SU-DHL-6 (cell line): ENCODE measurements around the gene SLC35E2B.

ENCODE experiments used
- H2AFZ ChIP-seq: fragments of 200-600 bp; sonication (generic); 2 replicates; pipeline ENCODE4 v1.6.1; 2014; ENCODE audit warnings: low read depth, mild to moderate bottlenecking, moderate library complexity, mixed read lengths, antibody characterized with exemption, low read length; ENCODE audit not compliant: severe bottlenecking
- H3F3A ChIP-seq: fragments of 200-600 bp; shearing (Covaris generic); 2 replicates; pipeline ENCODE4 v1.6.0; 2016; ENCODE audit warnings: antibody characterized with exemption, mild to moderate bottlenecking; ENCODE audit not compliant: insufficient read depth
- H3K27ac ChIP-seq: fragments of 200-600 bp; sonication (generic); 2 replicates; pipeline ENCODE4 v1.5.1; 2016; ENCODE audit warnings: low read depth, mild to moderate bottlenecking, low read length, moderate library complexity, mixed read lengths
- H3K27me3 ChIP-seq: fragments of 200-600 bp; sonication (generic), shearing (Covaris generic); 2 replicates; pipeline ENCODE4 v1.6.0; 2014; ENCODE audit warnings: mild to moderate bottlenecking, low read length
- H3K36me3 ChIP-seq: fragments of 200-600 bp; sonication (generic); 2 replicates; pipeline ENCODE4 v1.6.1; 2014; ENCODE audit warnings: mild to moderate bottlenecking, low read length, mixed read lengths
- H3K4me2 ChIP-seq: fragments of 300-600, 200-600 bp; shearing (Covaris generic), sonication (generic); 2 replicates; pipeline ENCODE4 v1.6.0; 2014; ENCODE audit warnings: low read length, low read depth, mild to moderate bottlenecking; ENCODE audit not compliant: poor library complexity, severe bottlenecking
- H3K4me3 ChIP-seq: fragments of 200-600 bp; sonication (generic); 2 replicates; pipeline ENCODE4 v1.5.1; 2014; ENCODE audit warnings: antibody characterized with exemption, low read length, mild to moderate bottlenecking, mixed read lengths; ENCODE audit not compliant: insufficient read depth, poor library complexity, severe bottlenecking
- H3K79me2 ChIP-seq: fragments of 200-600 bp; sonication (generic); 2 replicates; pipeline ENCODE4 v1.6.1; 2014; ENCODE audit warnings: mild to moderate bottlenecking, low read length, moderate library complexity; ENCODE audit not compliant: insufficient read depth
- H3K9ac ChIP-seq: fragments of 200-600 bp; sonication (generic); 2 replicates; pipeline ENCODE4 v1.7.0; 2014; ENCODE audit warnings: mild to moderate bottlenecking, low read length
- H3K9me2 ChIP-seq: fragments of 200-600 bp; sonication (generic); replicated peaks from 2 replicates; pipeline ENCODE4 v1.6.1; 2014; ENCODE audit warnings: low read length; ENCODE audit not compliant: insufficient read depth
- H3K9me3 ChIP-seq: fragments of 200-600 bp; sonication (generic); 2 replicates; pipeline ENCODE4 v1.6.1; 2014; ENCODE audit warnings: low read length, mixed read lengths; ENCODE audit not compliant: insufficient read depth
- H4K20me1 ChIP-seq: fragments of 200-600 bp; sonication (generic); 2 replicates; pipeline ENCODE4 v1.6.1; 2014; ENCODE audit warnings: low read depth, mild to moderate bottlenecking, antibody characterized with exemption, low read length, moderate library complexity, mixed read lengths
- EZH2phosphoT487 ChIP-seq: fragments of 200-600 bp; sonication (generic), shearing (Covaris generic); conservative IDR thresholded peaks from 2 replicates; pipeline ENCODE4 v1.6.1; 2018; ENCODE audit warnings: mild to moderate bottlenecking, antibody characterized with exemption, low read length, moderate library complexity, mixed read lengths
- TF ChIP-seq, protein P1 (sequence below): fragments of 200-600 bp; sonication (generic); IDR thresholded peaks from one replicate; pipeline ENCODE4 v1.5.1; 2017; ENCODE audit warnings: antibody characterized with exemption, mild to moderate bottlenecking, low read length, moderate library complexity; ENCODE audit not compliant: insufficient read depth, poor library complexity, severe bottlenecking

The SLC35E2B gene

DNA sequence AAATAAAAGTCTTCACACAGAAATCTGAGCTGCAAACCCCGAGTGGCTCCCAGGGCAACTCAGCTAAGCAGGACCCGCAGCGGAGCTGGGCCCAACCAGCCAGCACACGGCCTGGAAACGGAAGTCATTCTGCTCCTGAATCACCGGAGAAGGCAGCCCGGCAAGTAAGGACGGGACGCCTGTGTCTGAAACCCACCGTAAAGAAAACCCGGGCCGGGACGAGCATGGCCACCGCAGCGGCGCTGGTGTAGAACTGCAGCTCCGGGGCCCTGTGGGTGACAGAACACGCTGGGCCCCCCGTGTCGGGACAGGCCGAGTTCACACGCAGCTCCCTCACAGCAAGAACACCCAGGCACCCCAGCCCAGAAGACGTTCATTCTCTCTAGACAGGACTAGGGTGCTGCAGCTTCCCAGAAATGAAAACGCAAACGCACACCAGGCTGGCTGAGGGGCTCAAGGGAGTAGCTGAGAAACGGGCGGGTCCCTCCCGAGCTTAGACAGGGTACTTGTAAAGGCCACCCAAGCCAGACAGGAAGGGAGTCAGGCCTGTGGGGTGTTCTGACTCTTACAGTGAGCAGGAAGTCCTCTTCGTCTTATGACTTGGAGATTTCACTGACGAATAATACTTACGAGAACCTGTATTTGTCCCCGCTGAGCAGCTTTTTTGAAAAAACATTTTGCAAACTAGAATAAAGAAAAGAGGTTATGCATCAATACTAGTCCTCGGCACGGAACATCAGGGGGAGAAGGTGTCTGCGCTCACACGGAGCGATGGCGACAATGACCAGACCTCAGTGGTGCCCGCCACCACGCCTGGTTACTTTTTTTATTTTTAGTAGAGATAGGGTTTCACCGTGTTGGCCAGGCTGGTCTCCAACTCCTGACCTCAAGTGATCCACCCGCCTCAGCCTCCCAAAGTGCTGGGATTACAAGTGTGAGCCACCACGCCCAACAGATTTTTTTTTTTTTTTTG, 22.8 kb downstream of the SLC35E2B start:
- Histone ChIP-seq H3K79me2 (no peaks in the 10 kb centered on the region), H3K4me3 (no peak overlapping the region), H3K27me3 (no peaks in the 10 kb centered on the region), H3K4me2 (no peak overlapping the region), H3K9ac (no peak overlapping the region), H3K36me3 (no peaks in the 10 kb centered on the region), H4K20me1 (no peaks in the 10 kb centered on the region), H3K9me2 (no peaks in the 10 kb centered on the region), H3F3A (no peaks in the 10 kb centered on the region), H3K27ac (no peak overlapping the region), H2AFZ (no peak overlapping the region), H3K9me3 (no peaks in the 10 kb centered on the region)
- no peak for TF ChIP-seq EZH2phosphoT487
- TF ChIP-seq, protein P1, sequence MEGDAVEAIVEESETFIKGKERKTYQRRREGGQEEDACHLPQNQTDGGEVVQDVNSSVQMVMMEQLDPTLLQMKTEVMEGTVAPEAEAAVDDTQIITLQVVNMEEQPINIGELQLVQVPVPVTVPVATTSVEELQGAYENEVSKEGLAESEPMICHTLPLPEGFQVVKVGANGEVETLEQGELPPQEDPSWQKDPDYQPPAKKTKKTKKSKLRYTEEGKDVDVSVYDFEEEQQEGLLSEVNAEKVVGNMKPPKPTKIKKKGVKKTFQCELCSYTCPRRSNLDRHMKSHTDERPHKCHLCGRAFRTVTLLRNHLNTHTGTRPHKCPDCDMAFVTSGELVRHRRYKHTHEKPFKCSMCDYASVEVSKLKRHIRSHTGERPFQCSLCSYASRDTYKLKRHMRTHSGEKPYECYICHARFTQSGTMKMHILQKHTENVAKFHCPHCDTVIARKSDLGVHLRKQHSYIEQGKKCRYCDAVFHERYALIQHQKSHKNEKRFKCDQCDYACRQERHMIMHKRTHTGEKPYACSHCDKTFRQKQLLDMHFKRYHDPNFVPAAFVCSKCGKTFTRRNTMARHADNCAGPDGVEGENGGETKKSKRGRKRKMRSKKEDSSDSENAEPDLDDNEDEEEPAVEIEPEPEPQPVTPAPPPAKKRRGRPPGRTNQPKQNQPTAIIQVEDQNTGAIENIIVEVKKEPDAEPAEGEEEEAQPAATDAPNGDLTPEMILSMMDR, result no peak

GRCh38 chr1:1666526-1666925, 26.1 kb downstream of the SLC35E2B start:
- H3K4me2 ChIP-seq, result no peak overlapping the region
- no peaks in the 10 kb centered on the region for H3K27me3 ChIP-seq
- no peaks in the 10 kb centered on the region for H3K9me3 ChIP-seq
- no peak overlapping the region for H3K4me3 ChIP-seq
- H3K36me3 ChIP-seq, result no peaks in the 10 kb centered on the region
- H3K9ac ChIP-seq, result no peak overlapping the region
- H3K27ac ChIP-seq, result no peak overlapping the region
- no peaks in the 10 kb centered on the region for H3K9me2 ChIP-seq
- TF ChIP-seq, protein P1, result no peak
- no peak for TF ChIP-seq EZH2phosphoT487
- no peaks in the 10 kb centered on the region for H3K79me2 ChIP-seq
- no peak overlapping the region for H2AFZ ChIP-seq
- H4K20me1 ChIP-seq, result no peaks in the 10 kb centered on the region
- H3F3A ChIP-seq, result no peaks in the 10 kb centered on the region

DNA sequence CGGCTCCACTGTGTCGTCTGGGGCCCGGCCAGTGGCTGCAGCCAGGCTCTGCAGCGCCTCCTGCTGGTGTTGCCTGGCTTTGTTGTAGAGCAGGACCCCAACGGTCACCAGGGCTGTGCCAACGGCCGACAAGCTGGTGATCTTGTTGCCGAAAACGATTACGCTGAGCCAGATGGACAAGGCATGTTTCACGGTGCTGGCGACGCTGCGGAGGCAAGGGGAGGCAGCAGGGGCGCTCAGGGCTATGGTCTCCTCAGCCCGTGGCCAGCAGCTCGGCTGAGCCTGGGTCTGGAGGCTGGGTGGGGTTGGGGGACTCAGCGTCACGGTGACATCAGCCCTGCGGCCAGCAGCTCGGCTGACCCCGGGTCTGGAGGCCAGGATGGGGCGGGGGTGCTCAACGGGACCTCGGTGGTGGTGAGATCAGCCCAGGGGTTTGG, 26.8 kb downstream of the SLC35E2B start:
- Histone ChIP-seq H3K9me3 (no peaks in the 10 kb centered on the region), H3K9ac (no peak overlapping the region), H3K36me3 (no peaks in the 10 kb centered on the region), H3K79me2 (no peaks in the 10 kb centered on the region), H3K4me2 (no peak overlapping the region), H4K20me1 (no peaks in the 10 kb centered on the region), H3K9me2 (no peaks in the 10 kb centered on the region), H3F3A (no peaks in the 10 kb centered on the region), H3K27me3 (no peaks in the 10 kb centered on the region), H3K4me3 (no peak overlapping the region), H2AFZ (no peak overlapping the region), H3K27ac (no peak overlapping the region)
- TF ChIP-seq EZH2phosphoT487, result no peak
- TF ChIP-seq, protein P1, result peak; percentile 26
